HG03066 (cell line): ENCODE data around the gene AIM2.
"Not testable (repeated sequence)": the region's sequence is repeated elsewhere in the genome, so short reads cannot be mapped to it uniquely, and the experiment has no call there.

Source experiments
- ATAC-seq: cut with Tn5 transposase; IDR thresholded peaks from one replicate; pipeline ENCODE4 v1.9.1; 2021; ENCODE audit warnings: low read depth; ENCODE audit not compliant: unreplicated experiment

The AIM2 gene

DNA sequence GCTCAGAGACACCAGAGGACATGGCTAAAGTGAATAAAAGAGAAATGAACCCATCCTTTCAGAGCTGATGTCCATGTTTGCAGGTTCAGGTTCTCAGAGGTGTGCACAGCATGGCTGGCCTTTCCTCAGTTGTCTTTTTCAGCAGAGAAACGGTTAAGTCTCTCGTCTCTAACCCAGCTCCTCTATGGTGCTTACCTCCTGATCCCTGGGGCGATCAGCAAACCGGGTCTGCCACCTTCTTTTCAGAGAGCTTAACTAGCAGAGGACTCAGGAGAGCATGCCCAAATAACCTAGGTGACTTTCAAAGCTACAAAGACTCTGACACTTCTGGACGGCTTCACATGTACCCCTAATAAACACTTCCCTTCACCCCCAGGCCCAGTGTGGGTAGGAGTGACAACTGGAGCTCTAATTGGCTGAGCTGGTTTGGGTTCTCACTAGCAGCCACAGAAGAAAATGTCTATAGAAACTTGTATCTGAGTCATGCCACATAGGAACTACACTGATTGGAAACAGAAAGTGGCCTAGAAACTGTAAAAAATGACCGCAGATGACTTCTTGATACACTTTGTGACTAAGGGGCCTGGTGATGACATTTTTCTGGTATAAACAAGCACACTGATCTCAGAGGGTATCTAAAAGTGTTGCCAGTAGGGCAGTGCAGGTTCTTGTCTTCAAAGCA lies at the start of gene AIM2:
AIM2 (minus strand) TSS at position 329 of the 682 bp plus-strand sequence. CDS start 3,267 bp downstream, outside the sequence.
- ATAC-seq = peak; percentile 75

GRCh38 chr1:159123587-159123986 lies 47.0 kb upstream of the AIM2 start:
- no peak for ATAC-seq

- ATAC-seq = peak; percentile 78
Observed at GRCh38 chr1:159122005-159122621, 45.5 kb upstream of the AIM2 start.

- ATAC-seq = peak; percentile 68
Observed at GRCh38 chr1:159121526-159121925, 45.0 kb upstream of the AIM2 start.

- no peak for ATAC-seq
Observed at GRCh38 chr1:159120317-159120716, 43.8 kb upstream of the AIM2 start.

DNA sequence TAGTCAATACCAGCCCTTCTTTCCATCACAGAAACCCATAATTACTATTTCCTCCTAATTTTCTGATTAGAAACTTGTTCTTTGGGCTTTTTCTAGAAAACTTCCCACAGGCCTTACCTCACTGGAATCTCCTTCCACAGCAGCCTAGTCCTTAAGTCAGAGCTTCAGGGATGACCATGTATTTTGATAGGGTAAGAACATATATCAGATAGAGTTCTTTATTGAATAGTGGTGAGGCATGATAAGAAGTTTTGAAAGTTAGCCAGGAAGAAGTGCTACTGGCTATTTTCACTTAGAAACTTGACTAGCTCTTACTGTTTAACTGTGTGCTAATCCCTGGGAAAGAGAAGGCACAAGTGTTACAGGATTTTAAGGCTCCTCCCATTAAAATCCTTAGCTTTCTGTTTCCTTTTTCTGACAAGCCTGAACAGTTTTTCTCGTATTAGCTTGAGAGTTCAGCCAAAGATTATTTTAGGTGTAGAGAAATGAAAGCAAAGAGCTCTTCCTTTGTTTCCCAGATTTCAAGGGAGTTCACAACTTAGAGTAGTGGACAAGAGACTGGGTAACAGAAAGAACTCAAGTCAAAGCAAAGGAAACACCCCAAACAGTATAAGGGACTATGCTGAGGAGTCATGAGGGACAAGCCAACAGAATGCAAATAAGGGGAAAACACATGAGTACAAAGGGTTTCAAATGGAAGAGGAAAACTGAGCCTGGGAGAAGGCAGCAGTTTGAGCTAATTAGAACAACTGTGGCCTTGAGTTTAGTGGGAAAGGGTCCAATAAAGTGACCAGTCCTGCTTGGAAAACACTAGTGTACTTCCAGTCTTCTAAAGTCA lies 37.2 kb upstream of the AIM2 start:
- no peak for ATAC-seq

DNA sequence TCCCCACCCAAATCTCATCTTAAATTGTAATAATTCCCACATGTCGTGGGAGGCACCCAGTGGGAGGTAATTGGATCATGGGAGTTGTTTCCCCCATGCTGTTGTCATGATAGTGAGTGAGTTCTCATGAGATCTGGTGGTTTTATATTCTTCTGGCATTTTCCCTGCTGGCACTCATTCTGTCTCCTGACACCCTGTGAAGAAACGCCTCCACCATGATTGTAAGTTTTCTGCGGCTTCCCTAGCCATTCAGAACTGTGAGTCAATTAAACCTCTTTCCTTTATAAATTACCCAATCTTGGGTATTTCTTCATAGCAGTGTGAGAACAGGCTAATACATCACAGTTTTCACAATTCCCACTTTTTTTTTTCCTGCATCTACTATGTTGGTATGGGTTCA lies 26.5 kb upstream of the AIM2 start:
- not testable (repeated sequence) for ATAC-seq

DNA sequence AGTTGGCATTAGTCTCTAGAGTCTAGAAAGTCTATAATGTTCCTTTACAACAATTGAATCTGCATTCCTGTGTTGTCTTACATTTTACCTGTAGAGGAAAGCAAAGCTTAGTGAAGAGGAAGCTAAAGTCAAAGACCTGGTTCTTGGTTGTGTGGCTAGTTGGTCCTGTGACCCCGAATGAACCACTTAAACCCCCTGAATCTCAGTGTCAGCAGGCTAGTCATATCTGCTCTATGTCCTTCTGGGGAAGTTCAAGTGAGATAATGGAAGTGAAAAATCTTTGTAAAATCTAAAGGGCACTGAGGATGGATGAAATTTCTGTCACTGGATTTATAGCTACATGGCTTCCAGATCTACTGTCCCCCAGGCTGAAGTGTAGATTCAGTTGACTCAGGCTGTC lies 24.0 kb upstream of the AIM2 start:
- no peak for ATAC-seq

- ATAC-seq = no peak
Observed at GRCh38 chr1:159098596-159098995, 22.0 kb upstream of the AIM2 start.

GRCh38 chr1:159092036-159092760 lies 15.6 kb upstream of the AIM2 start:
- no peak for ATAC-seq

DNA sequence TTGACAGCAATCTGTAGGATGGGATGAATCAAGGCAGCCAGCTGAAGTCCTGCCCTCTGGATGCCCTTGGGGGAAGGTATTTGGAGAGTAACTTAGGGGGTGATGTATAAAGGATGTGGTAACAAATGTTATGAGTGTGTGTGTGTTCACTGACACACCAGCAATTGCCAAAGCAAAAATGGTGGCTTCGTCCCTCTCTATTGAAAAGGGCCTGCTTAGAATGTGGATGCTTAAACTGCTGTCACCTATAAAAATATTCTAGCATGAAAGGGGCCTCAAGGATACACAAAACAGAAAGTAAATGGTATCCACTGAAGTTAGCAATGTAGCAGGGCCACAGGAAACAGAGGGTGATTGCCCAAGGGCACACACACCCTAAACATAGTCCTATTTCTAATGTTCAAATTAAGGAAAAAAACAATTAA lies 15.1 kb upstream of the AIM2 start:
- ATAC-seq = no peak

DNA sequence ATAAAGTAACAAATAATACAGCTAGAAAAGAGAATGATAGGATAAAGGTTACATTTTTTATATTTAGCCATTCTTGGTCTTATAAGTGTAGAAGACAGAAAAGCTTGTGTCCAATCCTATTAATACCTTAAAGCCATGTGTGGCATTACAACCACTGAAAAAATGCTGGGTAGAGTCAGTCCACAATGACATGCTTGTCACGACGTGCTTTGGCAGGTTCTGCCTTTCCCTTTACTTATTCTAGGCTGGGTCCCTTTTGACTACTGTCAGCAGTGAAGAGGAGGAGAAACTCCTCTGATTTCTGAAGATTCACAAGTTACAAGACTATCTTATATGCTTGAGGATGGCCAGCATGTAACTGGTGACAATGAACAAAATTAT lies 14.6 kb upstream of the AIM2 start:
- ATAC-seq = no peak

- no peak for ATAC-seq
Observed at GRCh38 chr1:159090286-159091179, 14.0 kb upstream of the AIM2 start.

DNA sequence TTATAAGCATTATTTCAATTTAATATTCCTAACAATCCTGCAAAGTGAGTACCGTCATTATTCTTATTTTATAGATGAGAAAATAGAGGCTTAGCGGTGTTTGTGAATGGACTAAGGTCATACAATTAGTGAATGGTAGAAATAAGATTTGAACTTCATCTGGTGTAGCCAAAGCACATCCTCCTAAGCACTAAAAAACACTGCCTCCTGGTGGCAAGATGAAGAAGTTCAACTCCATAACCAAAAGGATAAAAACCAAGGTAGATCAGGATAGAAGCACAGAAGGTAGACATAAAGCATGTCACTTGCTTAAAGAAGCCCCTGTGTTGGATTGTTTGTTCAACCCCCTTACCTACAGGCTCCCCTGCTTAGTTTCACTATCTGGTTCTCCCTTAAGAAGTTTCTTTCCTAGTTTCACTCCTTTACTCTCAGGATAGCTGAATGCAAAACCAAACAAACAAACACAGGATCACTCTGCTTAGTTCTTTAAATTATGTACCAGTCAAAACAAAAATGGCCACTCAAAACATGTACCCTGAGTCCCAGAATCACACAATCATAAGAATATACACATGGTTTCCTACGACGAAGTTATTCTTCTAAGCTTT lies 12.7 kb upstream of the AIM2 start:
- peak; percentile 69 for ATAC-seq

- ATAC-seq = no peak
Observed at GRCh38 chr1:159088546-159089183, 12.1 kb upstream of the AIM2 start.

DNA sequence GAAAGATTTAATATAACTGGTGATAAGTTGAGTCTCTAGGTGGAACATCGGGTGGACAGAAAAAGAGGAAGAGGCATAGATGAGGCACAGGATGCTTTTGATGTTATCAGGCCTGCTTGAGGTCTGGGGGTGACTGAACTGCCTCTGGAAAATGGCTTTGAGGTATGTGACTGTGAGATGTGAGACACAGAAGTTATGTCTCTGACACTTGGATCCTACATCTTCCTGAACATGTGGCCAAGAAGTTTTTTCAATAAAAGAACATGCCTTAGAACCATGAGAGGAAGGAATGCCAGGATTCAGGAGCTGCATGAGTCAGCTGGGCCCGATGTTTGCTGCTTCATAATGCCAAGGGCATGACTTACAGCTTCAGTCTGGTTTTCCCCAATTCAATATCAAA lies 11.5 kb upstream of the AIM2 start:
- no peak for ATAC-seq

GRCh38 chr1:159084867-159085266 lies 8.3 kb upstream of the AIM2 start:
- no peak for ATAC-seq

DNA sequence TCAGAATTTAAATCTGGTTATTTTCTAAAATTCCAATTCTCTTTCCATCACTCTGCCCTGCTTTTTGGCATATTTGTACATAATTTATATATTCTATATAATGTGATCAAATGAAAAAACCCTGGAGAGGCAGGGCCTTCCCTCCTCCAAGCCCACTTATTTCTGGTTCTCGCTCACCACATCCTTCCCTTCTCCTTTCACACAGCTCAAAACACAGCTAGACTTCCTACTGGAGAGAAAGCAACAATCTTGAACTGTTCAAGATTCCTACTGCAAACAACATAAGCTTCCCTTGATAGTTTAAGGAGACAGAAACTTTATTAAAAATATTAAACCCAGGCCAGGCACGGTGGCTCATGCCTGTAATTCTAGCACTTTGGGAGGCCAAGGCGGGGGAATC lies 7.6 kb upstream of the AIM2 start:
- no peak for ATAC-seq

DNA sequence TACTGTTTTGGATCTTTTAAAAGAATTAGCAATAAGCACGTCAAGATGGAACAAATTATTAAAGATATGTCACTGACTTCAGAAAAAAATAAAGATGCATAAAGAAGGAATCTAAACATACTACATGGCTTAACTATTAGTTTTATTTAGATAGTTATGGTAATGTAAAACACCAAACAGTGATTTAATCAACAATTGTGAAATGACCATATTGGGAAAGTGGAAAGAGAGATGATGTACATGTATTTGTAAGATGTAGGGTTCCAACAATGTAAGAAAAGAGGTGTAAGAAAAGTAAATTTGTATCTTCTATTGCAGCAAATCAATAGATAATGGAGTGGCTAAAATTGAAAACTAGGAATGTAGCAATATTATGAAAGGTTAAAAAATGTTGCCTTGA lies 6.4 kb upstream of the AIM2 start:
- no peak for ATAC-seq
